ENCODE measurements around the gene EFNA2. TPM values are rescaled to one million over a fixed set of nuclear protein-coding genes. Genes with fewer than 3 reads are reported as not detected.

Gene EFNA2
- total RNA-seq, 1 experiment from 2014 or later = 14.3 TPM

DNA sequence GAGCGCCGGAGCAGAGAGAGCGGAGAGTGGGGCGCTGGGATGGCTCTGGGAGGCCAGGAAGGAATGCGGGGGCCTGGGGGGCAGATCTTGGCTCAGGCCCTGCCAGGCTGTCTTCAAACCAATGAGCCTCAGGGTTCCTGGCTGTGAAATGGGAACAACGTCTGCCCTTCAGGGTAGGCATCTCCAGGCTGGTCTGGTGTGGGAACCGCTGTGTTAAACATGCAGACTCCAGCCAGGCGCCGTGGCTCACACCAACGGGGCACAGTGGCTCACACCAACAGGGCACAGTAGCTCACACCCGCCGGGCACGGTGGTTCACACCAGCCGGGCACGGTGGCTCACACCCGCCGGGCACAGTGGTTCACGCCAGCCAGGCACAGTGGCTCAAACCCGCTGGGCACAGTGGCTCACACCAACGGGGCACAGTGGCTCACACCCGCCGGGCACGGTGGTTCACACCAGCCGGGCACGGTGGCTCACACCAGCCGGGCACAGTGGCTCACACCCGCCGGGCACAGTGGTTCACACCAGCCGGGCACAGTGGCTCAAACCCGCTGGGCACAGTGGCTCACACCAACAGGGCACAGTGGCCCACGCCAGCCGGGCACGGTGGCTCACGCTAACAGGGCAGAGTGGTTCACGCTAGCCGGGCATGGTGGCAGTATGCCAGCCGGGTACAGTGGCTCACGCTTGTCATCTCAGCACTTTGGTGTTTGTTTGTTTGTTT lies 40.1 kb downstream of the EFNA2 start:
- Histone ChIP-seq H3K23ac (ENCODE audit: insufficient read length, low read depth, low read length) (no peak overlapping the region), H2BK15ac (ENCODE audit: low read depth, low read length) (no peak overlapping the region), H3K4ac (ENCODE audit: low read depth, low read length) (no peak overlapping the region), H3K14ac (ENCODE audit: insufficient read depth, low read length) (no peak overlapping the region), H3K9me3 (ENCODE audit: control insufficient read depth, low read depth, low read length) (no peaks in the 10 kb centered on the region), H4K8ac (replicated peaks; ENCODE audit: insufficient read length, low read depth, low read length) (no peak overlapping the region), H2BK20ac (ENCODE audit: low read depth, low read length, poor library complexity, severe bottlenecking) (no peak overlapping the region), H2BK12ac (ENCODE audit: insufficient read length, low read depth, low read length) (no peak overlapping the region), H3K18ac (ENCODE audit: insufficient read length, low read depth, low read length) (no peak overlapping the region), H2AFZ (ENCODE audit: low read length) (no peak overlapping the region), H3K27ac (ENCODE audit: insufficient read length, low read depth, low read length) (no peak overlapping the region), H3K23me2 (ENCODE audit: insufficient read length, low read depth, low read length, poor library complexity, severe bottlenecking) (no peaks in the 10 kb centered on the region), H3K27me3 (ENCODE audit: insufficient read depth, low read length) (no peaks in the 10 kb centered on the region), H3K79me2 (ENCODE audit: insufficient read depth, low read length) (no peaks in the 10 kb centered on the region), H2AK5ac (ENCODE audit: insufficient read length, low read length) (no peak overlapping the region), H2BK5ac (ENCODE audit: insufficient read length, low read length) (no peak overlapping the region), H3K4me2 (ENCODE audit: insufficient read depth, insufficient read length, low read length) (no peak overlapping the region), H3T11ph (ENCODE audit: low read length) (no peak overlapping the region), H4K5ac (ENCODE audit: insufficient read length, low read depth, low read length) (no peak overlapping the region), H2BK120ac (ENCODE audit: low read depth, low read length, poor library complexity, severe bottlenecking) (no peak overlapping the region), H3K4me1 (ENCODE audit: insufficient read depth, low read length) (no peaks in the 10 kb centered on the region), H3K56ac (ENCODE audit: insufficient read length, low read depth, low read length) (no peak overlapping the region), H4K91ac (ENCODE audit: insufficient read length, low read depth, low read length) (no peak overlapping the region), H3K9ac (ENCODE audit: extremely low read depth, insufficient read length, low read length) (no peak overlapping the region), H4K20me1 (ENCODE audit: control insufficient read depth, insufficient read depth, insufficient read length) (no peaks in the 10 kb centered on the region), H3K79me1 (ENCODE audit: insufficient read depth, low read depth, low read length, poor library complexity, severe bottlenecking) (no peaks in the 10 kb centered on the region)
- Mint-ChIP-seq H3K4me1 (peaks cover 0 to 2% of the 10 kb centered on the region in 2 experiments; a peak in 2 of 4 replicates), H3K36me3 (ENCODE audit: insufficient read depth in 1 of 3, low read depth in 3 of 3) (no peaks in the 10 kb centered on the region), H3K4me3 (no peak overlapping the region), H3K9me3 (no peaks in the 10 kb centered on the region; a peak in 1 of 5 replicates), H3K27me3 (ENCODE audit: low read depth) (peaks cover 2% of the 10 kb centered on the region; the same call in 1 of the 2 replicates), H3K27ac (no peak overlapping the region; a peak in 1 of 7 replicates)
- no CpG with 5 or more reads among the region's 38 CpGs for WGBS (ENCODE audit: extremely low coverage, insufficient read length, low lambda C conversion rate)
- no peak for DNase-seq
- no peak for TF ChIP-seq CTCF (conservative IDR thresholded peaks at IDR 0.05)
